CD14-positive monocyte (primary cell): ENCODE results near the gene C12orf75. TPM values are rescaled to one million over a fixed set of nuclear protein-coding genes. Genes with fewer than 3 reads are reported as not detected.

Source experiments
- DNase-seq, 3 donors: peaks; one replicate each; pipeline ENCODE4 v3.0.0-alpha.2; 2011 to 2022
- H2AFZ ChIP-seq: 2 replicates; pipeline ENCODE4 v1.6.0; 2012; ENCODE audit warnings: mild to moderate bottlenecking, low read depth, low read length, inconsistent platforms; ENCODE audit not compliant: insufficient read depth, poor library complexity, severe bottlenecking
- H3K27ac ChIP-seq, 2 donors: 1 replicate in 1 of 2; 2 replicates in 1 of 2; pipeline ENCODE4 v1.5.1; 2012 to 2013; ENCODE audit warnings: low read length in 2 of 2, control low read depth in 1 of 2, inconsistent platforms in 1 of 2, low read depth in 1 of 2, mild to moderate bottlenecking in 1 of 2
- H3K27me3 ChIP-seq, 2 donors: one replicate each; pipeline versions ENCODE4 v1.6.0 to v1.6.1; 2011 to 2013; ENCODE audit warnings: low read length in 2 of 2; ENCODE audit not compliant: control insufficient read depth in 2 of 2, insufficient read depth in 2 of 2
- H3K36me3 ChIP-seq, 2 donors: replicated peaks in 1 of 2; 1 replicate in 1 of 2; 2 replicates in 1 of 2; pipeline versions ENCODE4 v1.5.1 to v1.6.1; 2012 to 2013; ENCODE audit warnings: low read length in 2 of 2, control low read depth in 1 of 2, inconsistent platforms in 1 of 2, mild to moderate bottlenecking in 1 of 2; ENCODE audit not compliant: insufficient read depth in 2 of 2, control insufficient read depth in 1 of 2
- H3K4me1 ChIP-seq, 2 donors: 1 replicate in 1 of 2; 2 replicates in 1 of 2; pipeline versions ENCODE4 v1.5.1 to v1.6.1; 2012 to 2013; ENCODE audit warnings: low read length in 2 of 2, control low read depth in 1 of 2, inconsistent platforms in 1 of 2, mild to moderate bottlenecking in 1 of 2, moderate library complexity in 1 of 2; ENCODE audit not compliant: insufficient read depth in 2 of 2, control insufficient read depth in 1 of 2
- H3K4me2 ChIP-seq: replicated peaks from 2 replicates; pipeline ENCODE3; 2012; ENCODE audit warnings: low read length, moderate library complexity, mild to moderate bottlenecking; ENCODE audit not compliant: poor library complexity, severe bottlenecking; ENCODE audit errors: extremely low read depth
- H3K4me3 ChIP-seq, 3 experiments: fragments of 200-600 bp in 1 of 3; sonication (generic) in 1 of 3; replicated peaks in 1 of 3; 1 replicate in 2 of 3; 2 replicates in 1 of 3; pipeline ENCODE4 v1.5.1; 2011 to 2013; ENCODE audit warnings: low read length in 3 of 3, mild to moderate bottlenecking in 3 of 3, control low read depth in 2 of 3, low read depth in 2 of 3, inconsistent platforms in 1 of 3, moderate library complexity in 1 of 3
- H3K79me2 ChIP-seq: 2 replicates; pipeline ENCODE4 v1.6.0; 2012; ENCODE audit warnings: mild to moderate bottlenecking, control low read depth, inconsistent platforms, low read length, moderate library complexity; ENCODE audit not compliant: insufficient read depth
- H3K9ac ChIP-seq: 2 replicates; pipeline ENCODE4 v1.6.0; 2017; ENCODE audit warnings: low read length, mild to moderate bottlenecking; ENCODE audit not compliant: insufficient read depth, poor library complexity, severe bottlenecking
- H3K9me3 ChIP-seq, 2 donors: replicated peaks in 1 of 2; 1 replicate in 1 of 2; 2 replicates in 1 of 2; pipeline versions ENCODE4 v1.5.1 to v1.6.1; 2012 to 2013; ENCODE audit warnings: low read length in 2 of 2, control low read depth in 1 of 2; ENCODE audit not compliant: control insufficient read depth in 1 of 2, insufficient read depth in 1 of 2
- H4K20me1 ChIP-seq: 2 replicates; pipeline ENCODE4 v1.6.0; 2012; ENCODE audit warnings: mild to moderate bottlenecking, low read length, control low read depth, moderate library complexity; ENCODE audit not compliant: insufficient read depth
- H3K27ac Mint-ChIP-seq, 7 donors: one replicate each; pipeline ENCODE4 v1.8.0; 2020; ENCODE audit warnings: mild to moderate bottlenecking in 7 of 7, mixed read lengths in 7 of 7, moderate library complexity in 6 of 7, inconsistent platforms in 2 of 7
- H3K27me3 Mint-ChIP-seq, 3 donors: one replicate each; pipeline ENCODE4 v1.8.0; 2021 to 2022; ENCODE audit warnings: low read depth in 3 of 3, mild to moderate bottlenecking in 3 of 3, mixed read lengths in 3 of 3, moderate library complexity in 3 of 3, inconsistent platforms in 1 of 3
- H3K36me3 Mint-ChIP-seq, 2 donors: one replicate each; pipeline ENCODE4 v1.8.0; 2020; ENCODE audit warnings: mixed read lengths in 2 of 2, inconsistent platforms in 1 of 2, mild to moderate bottlenecking in 1 of 2
- H3K4me1 Mint-ChIP-seq: one replicate; pipeline ENCODE4 v1.8.0; 2020; ENCODE audit warnings: mild to moderate bottlenecking, mixed read lengths
- H3K4me3 Mint-ChIP-seq, 2 donors: one replicate each; pipeline ENCODE4 v1.8.0; 2020; ENCODE audit warnings: mild to moderate bottlenecking in 2 of 2, mixed read lengths in 2 of 2, moderate library complexity in 1 of 2
- H3K9me3 Mint-ChIP-seq, 7 donors: one replicate each; pipeline ENCODE4 v1.8.0; 2020 to 2022; ENCODE audit warnings: mixed read lengths in 7 of 7, mild to moderate bottlenecking in 6 of 7, moderate library complexity in 6 of 7, inconsistent platforms in 2 of 7
- CTCF ChIP-seq: fragments of 200-600 bp; IDR thresholded peaks from one replicate; pipeline ENCODE4 v1.8.0; 2022; ENCODE audit warnings: antibody characterized with exemption, mild to moderate bottlenecking
- WGBS: methylation state at CpG from one replicate; pipeline ENCODE4 v1.1.5; 2013; ENCODE audit warnings: missing lambda C conversion rate; ENCODE audit not compliant: insufficient coverage; 5-methylcytosine and 5-hydroxymethylcytosine counted together
- intact Hi-C, 2 donors: fragments of 100-400 bp; cut with micrococcal nuclease; formaldehyde crosslinking; loops; one replicate each; pipeline versions ENCODE4 v1.15.0 to v1.15.1; 2023
- polyA plus RNA-seq, 3 donors: library from polyadenylated mRNA; depleted of rRNA in 1 of 3; unstranded in 2 of 3; stranded (reverse) in 1 of 3; fragments of 300-500 nt in 2 of 3; fragments of >200 nt in 1 of 3; fragmentation: Illumina TruSeq in 2 of 3; gene quantifications; 1 replicate in 2 of 3; 2 replicates in 1 of 3; pipeline ENCODE4 v1.2.3, GENCODE V29; 2012 to 2021

The C12orf75 gene
- polyA plus RNA-seq, 3 donors, result 0.45 to 0.73 (median 0.73) TPM

GRCh38 chr12:105332925-105333324, 2.4 kb downstream of the C12orf75 start:
- H3K79me2 ChIP-seq, result peaks cover 12% of the 10 kb centered on the region
- peaks cover 0 to 4% of the 10 kb centered on the region in 2 donors for H3K27me3 ChIP-seq
- H3K9me3 ChIP-seq, result no peaks in the 10 kb centered on the region
- H3K27me3 Mint-ChIP-seq, result peaks cover 12 to 20% (median 14%) of the 10 kb centered on the region in 3 donors
- peaks cover 36% of the 10 kb centered on the region for H3K4me1 Mint-ChIP-seq
- no peak overlapping the region for H2AFZ ChIP-seq
- no CpG with 5 or more reads among the region's 1 CpG for WGBS
- no peak overlapping the region for H3K4me3 ChIP-seq
- no peaks in the 10 kb centered on the region for H3K36me3 ChIP-seq
- no peak overlapping the region for H3K4me3 Mint-ChIP-seq
- intact Hi-C loops, result no loop called here
- no peak overlapping the region for H3K27ac ChIP-seq
- peaks cover 35 to 45% of the 10 kb centered on the region in 2 donors for H3K4me1 ChIP-seq
- no peaks in the 10 kb centered on the region for H3K36me3 Mint-ChIP-seq
- no peak overlapping the region for H3K27ac Mint-ChIP-seq
- no peak overlapping the region for H3K9ac ChIP-seq
- no peak for DNase-seq
- H3K4me2 ChIP-seq, result no peak overlapping the region
- no peaks in the 10 kb centered on the region for H3K9me3 Mint-ChIP-seq
- no peaks in the 10 kb centered on the region for H4K20me1 ChIP-seq
- TF ChIP-seq CTCF, result no peak

- no peak overlapping the region for H3K4me2 ChIP-seq
- H3K36me3 ChIP-seq, result no peaks in the 10 kb centered on the region
- no peak overlapping the region for H3K4me3 ChIP-seq
- Mint-ChIP-seq H3K36me3 (no peaks in the 10 kb centered on the region), H3K4me3 (no peak overlapping the region), H3K9me3 (peaks cover 0 to 3% (median 0%) of the 10 kb centered on the region in 7 donors), H3K27ac (peak overlapping the region in 1 of 7 donors; percentile 8), H3K4me1 (peaks cover 36% of the 10 kb centered on the region), H3K27me3 (peaks cover 12 to 20% (median 14%) of the 10 kb centered on the region in 3 donors)
- intact Hi-C loops, result no loop called here
- WGBS, result 93% methylated on average over 2 of the region's 3 CpGs
- H3K27ac ChIP-seq, result no peak overlapping the region
- H2AFZ ChIP-seq, result no peak overlapping the region
- H3K9me3 ChIP-seq, result no peaks in the 10 kb centered on the region
- DNase-seq, result no peak
- H3K27me3 ChIP-seq, result peaks cover 0 to 4% of the 10 kb centered on the region in 2 donors
- peaks cover 35 to 45% of the 10 kb centered on the region in 2 donors for H3K4me1 ChIP-seq
- H3K79me2 ChIP-seq, result peaks cover 16% of the 10 kb centered on the region
- H3K9ac ChIP-seq, result no peak overlapping the region
- no peaks in the 10 kb centered on the region for H4K20me1 ChIP-seq
- no peak for TF ChIP-seq CTCF
Observed at GRCh38 chr12:105334001-105334400, 3.5 kb downstream of the C12orf75 start.
